ENCODE results near the gene ADAMTS19. TPM values are rescaled to one million over a fixed set of nuclear protein-coding genes. Genes with fewer than 3 reads are reported as not detected.
"Not testable (repeated sequence)": the region's sequence is repeated elsewhere in the genome, so short reads cannot be mapped to it uniquely, and the experiment has no call there.

ADAMTS19 gene
- polyA plus RNA-seq, 12 donors, result 10.5 to 29.3 (median 19.9) TPM; not detected in 1

DNA sequence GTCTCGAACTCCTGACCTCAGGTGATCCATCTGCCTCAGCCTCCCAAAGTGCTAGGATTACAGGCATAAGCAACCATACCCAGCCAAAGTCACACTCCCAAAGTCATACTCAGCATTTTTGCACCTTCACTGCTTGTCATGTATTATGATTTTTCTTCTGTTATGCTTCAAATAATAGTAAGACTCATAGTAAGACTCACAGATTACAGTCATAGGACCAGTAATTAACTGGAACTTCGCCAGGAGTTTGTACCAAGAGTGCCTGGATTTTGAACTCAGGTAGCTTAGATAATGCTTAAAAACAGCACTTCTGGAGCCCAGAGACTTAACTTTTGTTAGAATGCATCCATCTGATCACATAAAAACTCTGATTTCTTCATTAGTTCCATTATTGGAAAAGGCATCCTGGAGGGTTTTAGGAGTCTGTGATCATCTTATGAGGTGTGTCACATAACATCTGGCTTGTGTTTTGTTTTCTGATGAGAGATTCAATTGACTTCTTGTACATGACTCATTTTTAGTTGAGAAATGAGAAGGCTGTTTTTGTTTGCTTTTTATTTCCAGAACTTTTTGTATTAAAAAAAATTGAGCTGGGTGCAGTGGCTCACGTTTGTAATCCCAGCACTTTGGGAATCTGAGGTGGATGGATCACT is 131.5 kb downstream of the ADAMTS19 start:
- DNase-seq, result no peak

DNA sequence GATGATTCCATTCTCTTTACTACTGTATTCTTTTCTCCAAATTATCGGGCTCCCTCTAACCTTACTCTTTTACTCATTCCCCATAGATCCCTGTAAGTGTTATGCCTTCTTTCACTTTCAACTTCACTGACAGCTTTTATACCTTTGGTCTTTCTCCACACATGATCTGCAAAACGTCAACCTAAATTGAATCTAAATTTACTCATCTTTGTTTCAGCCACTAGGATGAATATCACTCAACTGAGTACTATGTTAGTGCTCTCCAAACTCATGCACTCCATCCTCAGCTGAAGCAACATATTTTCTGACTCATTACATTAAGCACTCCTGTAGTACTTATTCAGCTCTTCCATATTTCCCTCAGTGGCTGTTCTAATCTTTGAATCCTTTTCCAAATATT is 133.4 kb downstream of the ADAMTS19 start:
- no peak for DNase-seq

- DNase-seq, result peak; percentile 59
Measured at GRCh38 chr5:129601576-129601975, 141.5 kb downstream of the ADAMTS19 start.

DNA sequence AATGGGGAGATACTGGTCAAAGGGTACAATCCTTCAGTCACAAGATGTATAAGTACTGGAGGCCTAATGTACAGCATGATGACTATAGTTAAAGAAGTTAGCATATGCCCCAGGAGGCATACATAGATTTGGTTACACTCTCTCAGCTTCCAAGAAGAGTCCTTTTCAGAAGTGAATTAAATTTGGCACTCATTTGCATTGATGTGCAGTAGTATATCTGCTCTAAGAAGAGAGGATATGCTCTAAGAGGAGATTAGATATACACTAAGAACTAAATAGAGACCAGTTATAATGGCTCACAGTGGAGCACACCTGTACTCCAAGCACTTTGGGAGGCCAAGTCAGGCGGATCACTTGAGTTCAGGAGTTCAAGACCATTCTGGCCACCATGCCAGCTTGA is 148.3 kb downstream of the ADAMTS19 start:
- no peak for DNase-seq

DNA sequence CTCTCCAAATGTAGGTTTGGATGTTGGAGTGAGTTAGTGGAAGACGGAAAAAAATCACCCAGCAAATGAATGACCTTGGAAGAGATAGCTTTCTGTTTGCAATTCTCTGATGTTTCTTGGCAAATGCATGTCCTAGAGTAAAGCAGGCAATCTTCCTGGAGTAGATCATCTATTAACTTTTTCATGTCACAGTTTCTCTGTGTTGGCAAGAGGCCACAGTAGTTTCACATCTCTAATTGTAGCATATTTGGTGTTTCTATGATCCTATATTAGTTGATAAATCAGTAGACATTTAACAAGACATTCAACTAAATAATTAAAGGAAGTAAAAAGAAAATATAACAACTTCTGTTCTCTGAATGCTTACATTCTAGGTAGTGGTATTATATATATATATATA is 149.6 kb downstream of the ADAMTS19 start:
- DNase-seq, result no peak

DNA sequence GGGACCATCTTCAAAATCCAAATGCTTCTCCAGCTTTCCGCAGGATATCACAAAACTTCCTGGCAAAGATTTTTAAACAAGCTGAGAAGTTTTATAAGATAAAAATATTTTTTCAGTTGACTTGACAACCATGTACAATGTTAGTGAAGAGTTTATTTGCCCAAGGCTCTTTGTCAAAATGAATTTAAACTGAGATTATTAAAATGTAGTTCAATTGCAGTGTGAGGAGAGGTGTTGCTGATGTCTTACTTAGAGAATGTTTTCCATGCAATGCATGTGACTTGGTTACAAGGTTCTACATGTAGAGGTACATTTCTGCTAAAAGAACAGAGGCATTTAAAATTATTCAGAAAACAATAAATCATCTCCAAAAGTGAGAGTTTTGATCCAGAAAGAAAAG is 156.4 kb downstream of the ADAMTS19 start:
- DNase-seq, result peak; percentile 55

DNA sequence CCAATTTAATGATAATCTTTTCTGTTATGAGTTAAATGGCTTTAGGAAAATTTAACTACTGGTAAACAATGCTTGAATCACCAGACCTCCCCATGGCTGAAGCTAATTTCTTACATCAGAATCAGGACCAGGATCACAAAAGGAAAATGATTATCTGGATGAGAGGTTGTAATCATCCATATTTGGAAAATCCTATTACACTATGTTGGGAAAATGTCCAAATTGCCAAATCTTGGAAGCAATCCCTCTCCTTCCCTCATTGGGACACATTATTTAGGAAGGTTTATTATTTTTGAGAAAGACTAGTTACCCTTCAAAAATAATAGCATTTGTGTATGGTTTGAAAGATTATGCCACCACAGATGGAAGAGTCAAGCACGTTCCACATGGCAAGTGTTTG is 157.1 kb downstream of the ADAMTS19 start:
- DNase-seq, result no peak

DNA sequence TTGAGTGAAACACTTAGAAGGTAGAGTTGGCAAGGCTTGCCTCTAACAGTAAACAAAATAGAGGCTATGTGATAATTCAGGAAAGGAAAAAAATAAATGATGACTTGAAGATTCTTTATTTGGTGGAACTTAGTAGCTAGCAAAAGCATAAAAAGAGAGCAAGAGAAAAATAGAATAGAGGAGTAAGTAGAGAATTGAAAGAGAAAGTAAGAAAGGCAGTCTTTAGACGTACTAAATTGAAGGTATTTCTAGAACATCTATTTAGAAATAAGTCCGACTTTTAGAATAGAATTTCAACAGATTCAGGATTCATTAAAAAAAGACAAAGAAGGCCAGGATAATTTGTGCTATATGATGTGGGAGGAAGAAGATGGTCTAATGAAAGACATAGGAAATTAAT is 159.7 kb downstream of the ADAMTS19 start:
- no peak for DNase-seq

DNA sequence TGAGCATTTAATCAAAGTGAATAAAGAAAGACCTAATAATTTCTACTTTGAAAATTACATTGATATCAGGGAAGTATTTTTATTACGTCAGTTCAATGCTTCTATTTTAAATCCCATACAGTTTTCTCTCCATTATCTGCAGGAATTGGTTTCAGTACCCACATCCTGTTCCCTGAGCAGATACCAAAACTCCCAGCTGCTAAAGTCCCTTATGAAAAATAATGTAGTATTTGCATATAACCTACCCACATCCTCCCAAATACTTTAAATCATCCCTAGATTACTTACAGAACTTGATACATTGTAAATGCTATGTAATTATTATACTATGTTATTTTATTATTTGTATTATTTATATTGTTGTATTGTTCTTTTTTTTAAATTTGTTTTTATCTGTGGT is 162.4 kb downstream of the ADAMTS19 start:
- no peak for DNase-seq

DNA sequence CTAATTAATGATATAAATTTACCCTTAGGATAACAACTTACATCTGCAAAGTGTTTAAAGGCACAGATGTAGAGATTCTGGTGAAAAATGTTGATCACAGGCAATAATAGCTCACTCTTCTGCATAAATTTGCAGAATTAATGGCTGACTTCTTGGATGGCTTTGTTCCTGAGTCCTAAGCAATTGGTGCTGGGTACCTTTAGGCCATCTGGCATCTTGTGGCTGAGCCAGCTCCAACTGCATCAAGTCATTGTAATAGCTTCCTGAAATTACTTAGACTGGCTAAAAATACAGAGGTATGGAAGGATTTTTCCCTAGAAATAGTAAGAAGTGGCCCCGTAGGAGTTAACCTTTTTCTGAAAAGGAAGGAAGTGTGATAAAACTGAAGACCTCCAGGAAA is 169.5 kb downstream of the ADAMTS19 start:
- no peak for DNase-seq

- DNase-seq, result no peak
Measured at GRCh38 chr5:129630101-129630500, 170.0 kb downstream of the ADAMTS19 start.

DNA sequence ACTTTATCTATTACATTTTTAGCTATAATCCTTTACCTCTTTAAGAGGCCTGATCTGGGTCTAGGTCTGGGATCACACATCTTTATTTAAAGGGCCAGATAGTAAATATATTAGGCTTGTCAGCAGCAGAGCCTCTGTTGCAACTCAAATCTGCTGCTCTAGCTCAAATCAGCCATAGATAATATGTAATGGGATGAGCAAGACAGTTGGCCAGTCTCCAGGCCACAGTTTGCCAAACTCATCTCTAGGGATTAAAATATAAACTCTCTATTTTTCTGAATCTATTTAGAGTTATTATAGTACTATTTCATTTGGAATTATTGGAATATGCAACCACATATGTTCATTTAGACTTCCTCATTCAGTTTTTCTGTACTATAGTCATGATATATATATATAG is 171.9 kb downstream of the ADAMTS19 start:
- peak; percentile 88 for DNase-seq

- DNase-seq, result not testable (repeated sequence)
Measured at GRCh38 chr5:129637501-129637900, 177.4 kb downstream of the ADAMTS19 start.

DNA sequence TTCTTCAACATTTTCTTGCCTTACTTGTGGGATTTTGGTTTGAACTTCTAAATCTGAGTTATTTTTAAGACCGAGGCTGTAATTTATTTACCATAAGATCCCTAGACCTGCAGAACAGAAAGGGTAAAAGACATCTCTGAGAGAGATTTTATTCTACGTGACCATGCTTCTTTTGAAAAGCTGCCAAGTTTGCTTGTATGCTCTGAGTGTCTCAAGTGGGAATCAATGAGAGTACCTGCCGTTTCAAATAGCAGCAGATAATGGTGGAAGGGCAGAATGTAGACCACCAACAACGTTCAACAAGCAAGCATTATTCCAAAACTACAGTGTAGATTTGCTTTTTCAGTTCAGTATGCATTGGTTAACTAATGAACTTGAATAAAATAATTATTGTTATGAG is 179.2 kb downstream of the ADAMTS19 start:
- DNase-seq, result no peak

GRCh38 chr5:129652349-129653056 is 192.4 kb downstream of the ADAMTS19 start:
- DNase-seq, result no peak

- DNase-seq, result peak; percentile 57
Measured at GRCh38 chr5:129653057-129653375, 192.9 kb downstream of the ADAMTS19 start.

GRCh38 chr5:129653442-129653841 is 193.3 kb downstream of the ADAMTS19 start:
- DNase-seq, result no peak

DNA sequence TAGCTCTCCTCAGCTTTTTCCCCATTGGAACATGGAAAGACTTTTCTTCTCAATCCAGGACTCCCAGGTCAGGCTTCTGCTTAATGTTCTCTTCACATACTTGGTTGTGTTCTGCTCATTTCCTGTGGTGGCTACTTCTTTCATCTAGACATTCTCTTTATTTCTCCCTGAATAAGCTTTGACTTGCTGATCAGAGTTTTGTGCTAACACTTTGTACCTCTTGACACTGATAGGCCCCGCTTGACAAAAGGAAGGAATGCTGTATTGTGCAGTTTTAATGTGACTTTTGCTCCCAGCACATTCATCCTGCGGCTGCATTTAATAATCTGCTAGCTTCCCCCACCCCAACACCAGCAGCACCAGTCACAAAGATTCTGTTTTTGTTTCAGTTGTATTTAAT is 196.9 kb downstream of the ADAMTS19 start:
- DNase-seq, result no peak

- DNase-seq, result no peak
Measured at GRCh38 chr5:129658801-129659200, 198.7 kb downstream of the ADAMTS19 start.

DNA sequence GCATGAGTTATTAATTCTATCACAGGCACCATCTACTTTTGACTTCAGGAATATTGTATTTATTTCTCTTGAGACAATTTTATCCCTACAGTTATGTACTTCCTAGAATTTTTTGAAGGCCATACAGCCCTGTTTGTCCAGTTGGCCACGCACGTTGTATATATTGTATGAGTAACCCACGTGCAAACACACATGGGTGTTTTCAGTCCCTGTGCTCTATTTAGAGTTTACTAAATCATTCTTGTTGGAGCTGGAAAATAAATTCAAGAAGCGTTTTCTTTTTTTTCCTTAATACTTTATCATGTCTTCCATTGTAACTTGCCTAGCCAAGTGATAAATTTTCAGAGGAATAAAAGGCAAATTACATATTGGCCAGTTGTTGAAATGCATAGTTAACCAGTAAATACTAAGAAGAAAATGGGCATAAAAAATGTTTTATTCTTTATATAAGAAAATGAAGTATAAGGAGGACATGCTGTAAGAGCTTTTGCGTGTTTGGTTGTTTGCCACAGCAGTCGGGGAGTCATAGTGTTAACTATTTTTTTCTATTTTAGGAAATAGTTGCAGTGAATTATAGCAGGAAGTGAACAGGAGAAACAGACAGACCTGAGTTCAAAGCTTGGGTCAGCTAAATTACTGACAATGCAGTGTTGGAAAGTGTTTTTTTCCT is 201.4 kb downstream of the ADAMTS19 start:
- peak; percentile 47 for DNase-seq

GRCh38 chr5:129664336-129664937 is 204.3 kb downstream of the ADAMTS19 start:
- no peak for DNase-seq

- DNase-seq, result no peak
Measured at GRCh38 chr5:129670957-129671500, 210.9 kb downstream of the ADAMTS19 start.

DNA sequence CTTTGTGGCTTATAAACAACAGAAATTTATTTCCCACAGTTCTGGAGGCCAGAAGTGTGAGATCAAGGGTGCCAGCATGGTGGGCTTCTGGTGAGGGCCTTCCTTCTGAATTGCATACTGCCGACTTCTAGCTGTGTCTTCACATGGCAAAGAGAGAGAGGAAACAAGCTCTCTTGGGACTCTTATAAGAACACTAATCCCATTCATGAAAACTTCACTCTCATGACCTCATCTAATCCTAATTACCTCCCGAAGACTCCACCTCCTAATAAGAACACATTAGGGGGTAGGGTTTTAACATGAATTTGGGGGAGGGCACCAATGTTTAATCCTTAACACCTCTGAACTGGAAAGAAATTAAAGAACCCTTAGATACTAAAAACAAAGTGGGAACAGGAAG is 211.9 kb downstream of the ADAMTS19 start:
- DNase-seq, result no peak
